Gastrocnemius medialis (tissue), 4 donors: ENCODE measurements around the gene EPAS1. TPM values are rescaled to one million over a fixed set of nuclear protein-coding genes. Genes with fewer than 3 reads are reported as not detected.

ENCODE experiments used
- ATAC-seq, 2 donors: fragments of 150-250 bp; one replicate each; pipeline ENCODE4 v1.9.1; 2016
- DNase-seq, 2 donors: peaks; one replicate each; pipeline ENCODE4 v3.0.0-alpha.2; 2019
- H3K27ac ChIP-seq, 4 donors: fragments of 200-600 bp; sonication (generic); 1 replicate in 1 of 4; 2 replicates in 3 of 4; pipeline ENCODE4 v1.5.1; 2016 to 2018; ENCODE audit warnings: mild to moderate bottlenecking in 2 of 4, moderate library complexity in 1 of 4
- H3K27me3 ChIP-seq, 3 donors: fragments of 200-600 bp; sonication (generic) in 2 of 3; 1 replicate in 1 of 3; 2 replicates in 2 of 3; pipeline versions ENCODE4 v1.5.1 to v1.6.0; 2016 to 2019; ENCODE audit warnings: mild to moderate bottlenecking in 1 of 3, moderate library complexity in 1 of 3
- H3K36me3 ChIP-seq, 2 donors: fragments of 200-600 bp; sonication (generic) in 1 of 2; one replicate each; pipeline ENCODE4 v1.5.1; 2017 to 2018
- H3K4me1 ChIP-seq, 2 donors: fragments of 200-600 bp; sonication (generic) in 1 of 2; one replicate each; pipeline ENCODE4 v1.5.1; 2016 to 2017; ENCODE audit warnings: mild to moderate bottlenecking in 2 of 2
- H3K4me3 ChIP-seq, 4 donors: fragments of 200-600 bp; sonication (generic) in 3 of 4; 1 replicate in 1 of 4; 2 replicates in 3 of 4; pipeline ENCODE4 v1.5.1; 2016 to 2019; ENCODE audit warnings: mild to moderate bottlenecking in 2 of 4
- H3K9me3 ChIP-seq, 3 donors: fragments of 200-600 bp; sonication (generic) in 2 of 3; 1 replicate in 1 of 3; 2 replicates in 2 of 3; pipeline ENCODE4 v1.5.1; 2016 to 2019
- CTCF ChIP-seq, 5 experiments: fragments of 450-650 bp in 3 of 5; fragments of 200-600 bp in 2 of 5; sonication (generic) in 2 of 5; IDR thresholded peaks in 4 of 5; conservative IDR thresholded peaks in 1 of 5; 1 replicate in 4 of 5; 2 replicates in 1 of 5; pipeline ENCODE4 v1.5.1; 2016 to 2019; ENCODE audit warnings: antibody characterized with exemption in 5 of 5, mild to moderate bottlenecking in 3 of 5, moderate library complexity in 3 of 5
- POLR2A ChIP-seq, 2 donors: fragments of 450-650 bp; IDR thresholded peaks; one replicate each; pipeline ENCODE4 v1.6.1; 2017; ENCODE audit warnings: antibody characterized with exemption in 2 of 2, mild to moderate bottlenecking in 2 of 2, moderate library complexity in 2 of 2
- in situ Hi-C, 4 donors: fragments of 200-750 bp; cut with MboI; loops; one replicate each; pipeline versions ENCODE4 v1.15.0 to v1.8.0; 2017; ENCODE audit warnings: low sequenced_read_pairs in 4 of 4
- intact Hi-C: fragments of 100-400 bp; cut with DNase I; formaldehyde crosslinking; loops from one replicate; pipeline ENCODE4 v1.15.1; 2023; ENCODE audit warnings: low total_unique reads
- total RNA-seq, 4 donors: library from RNA; depleted of rRNA; stranded (reverse); fragments of >200 nt; gene quantifications; one replicate each; pipeline versions ENCODE4 v1.1.0 to v1.2.3, GENCODE V29; 2016

Gene EPAS1
- total RNA-seq, 4 donors from 2014 or later = 61.5 to 95.1 (median 90.0) TPM

GRCh38 chr2:46318579-46319460 lies 21.6 kb downstream of the EPAS1 start:
- Histone ChIP-seq H3K27ac (peak overlapping the region in 3 of 4 donors; percentile 8 to 27 (median 18)), H3K4me1 (peaks cover 39 to 72% of the 10 kb centered on the region in 2 donors), H3K36me3 (no peaks in the 10 kb centered on the region), H3K4me3 (no peak overlapping the region), H3K9me3 (no peaks in the 10 kb centered on the region), H3K27me3 (no peaks in the 10 kb centered on the region)
- no peak for TF ChIP-seq CTCF (IDR thresholded peaks at IDR 0.05 in 4 of 5, conservative IDR thresholded peaks at IDR 0.05 in 1 of 5)
- TF ChIP-seq POLR2A (IDR thresholded peaks at IDR 0.05) = no peak
- no peak for ATAC-seq
- intact Hi-C loops (no loop called here), in situ Hi-C loops (no loop called here)
- no peak for DNase-seq

- Histone ChIP-seq H3K27me3 (no peaks in the 10 kb centered on the region), H3K27ac (peak overlapping the region in 3 of 4 donors; percentile 8 to 39 (median 27)), H3K9me3 (no peaks in the 10 kb centered on the region), H3K4me1 (peaks cover 30 to 68% of the 10 kb centered on the region in 2 donors), H3K4me3 (no peak overlapping the region), H3K36me3 (no peaks in the 10 kb centered on the region)
- ATAC-seq (no peak), DNase-seq (no peak)
- intact Hi-C loops = no loop called here
- in situ Hi-C loops = no loop called here
- no peak for TF ChIP-seq POLR2A (IDR thresholded peaks at IDR 0.05)
- TF ChIP-seq CTCF (IDR thresholded peaks at IDR 0.05 in 4 of 5, conservative IDR thresholded peaks at IDR 0.05 in 1 of 5) = no peak
Observed at GRCh38 chr2:46319711-46320110, 22.5 kb downstream of the EPAS1 start.

GRCh38 chr2:46320141-46320567 lies 22.9 kb downstream of the EPAS1 start:
- TF ChIP-seq POLR2A (IDR thresholded peaks at IDR 0.05) (no peak), CTCF (IDR thresholded peaks at IDR 0.05 in 4 of 5, conservative IDR thresholded peaks at IDR 0.05 in 1 of 5) (no peak)
- H3K4me1 ChIP-seq = peaks cover 27 to 64% of the 10 kb centered on the region in 2 donors

GRCh38 chr2:46323730-46324129 lies 26.5 kb downstream of the EPAS1 start:
- no peak overlapping the region for H3K27ac ChIP-seq
- DNase-seq (no peak), ATAC-seq (no peak)
- no peaks in the 10 kb centered on the region for H3K36me3 ChIP-seq
- intact Hi-C loops (no loop called here), in situ Hi-C loops (no loop called here)
- H3K27me3 ChIP-seq = no peaks in the 10 kb centered on the region
- H3K9me3 ChIP-seq = no peaks in the 10 kb centered on the region
- TF ChIP-seq CTCF (IDR thresholded peaks at IDR 0.05 in 4 of 5, conservative IDR thresholded peaks at IDR 0.05 in 1 of 5) = no peak
- TF ChIP-seq POLR2A (IDR thresholded peaks at IDR 0.05) = no peak
- H3K4me3 ChIP-seq = no peak overlapping the region
- peaks cover 26 to 72% of the 10 kb centered on the region in 2 donors for H3K4me1 ChIP-seq

More at GRCh38 chr2:46320141-46320567, 22.9 kb downstream of the EPAS1 start:
- Histone ChIP-seq H3K36me3 (no peaks in the 10 kb centered on the region), H3K27ac (peak overlapping the region in 2 of 4 donors; percentile 16 to 39), H3K9me3 (no peaks in the 10 kb centered on the region), H3K4me3 (no peak overlapping the region), H3K27me3 (no peaks in the 10 kb centered on the region)
- intact Hi-C loops = no loop called here
- DNase-seq = no peak
- in situ Hi-C loops = no loop called here
- no peak for ATAC-seq
